Measurements from ENCODE around the gene PC.

- TF ChIP-seq POLR2A (IDR thresholded peaks at IDR 0.05) (no peak), CTCF (IDR thresholded peaks at IDR 0.05 in 4 of 5, conservative IDR thresholded peaks at IDR 0.05 in 1 of 5) (no peak)
These were observed 107.5 kb downstream of the PC start for GRCh38 chr11:66850588-66851238.

Data from gastrocnemius medialis (tissue), 4 donors.